H9 (cell line): ENCODE data around the gene HUNK. TPM values are rescaled to one million over a fixed set of nuclear protein-coding genes. Genes with fewer than 3 reads are reported as not detected.

ENCODE experiments used
- DNase-seq: peaks from one replicate; pipeline ENCODE4 v3.0.0-alpha.2; 2017
- H2AFZ ChIP-seq: one replicate; pipeline ENCODE4 v1.6.1; 2013; ENCODE audit warnings: mild to moderate bottlenecking, low read length, control low read depth, moderate library complexity
- H2AK5ac ChIP-seq: 2 replicates; pipeline ENCODE4 v1.6.1; 2013; ENCODE audit warnings: low read length, control low read depth, mixed read lengths; ENCODE audit not compliant: insufficient read length
- H2BK120ac ChIP-seq: one replicate; pipeline ENCODE4 v1.6.1; 2013; ENCODE audit warnings: low read depth, mild to moderate bottlenecking, low read length, control low read depth, inconsistent platforms; ENCODE audit not compliant: poor library complexity, severe bottlenecking
- H2BK12ac ChIP-seq: 2 replicates; pipeline ENCODE4 v1.6.1; 2013; ENCODE audit warnings: low read length, control low read depth, mixed read lengths, low read depth; ENCODE audit not compliant: insufficient read length
- H2BK15ac ChIP-seq: 2 replicates; pipeline ENCODE4 v1.6.1; 2013; ENCODE audit warnings: low read depth, low read length, control low read depth
- H2BK20ac ChIP-seq: one replicate; pipeline ENCODE4 v1.6.1; 2013; ENCODE audit warnings: low read depth, mild to moderate bottlenecking, low read length, control low read depth, inconsistent platforms; ENCODE audit not compliant: poor library complexity, severe bottlenecking
- H2BK5ac ChIP-seq: 2 replicates; pipeline ENCODE4 v1.6.1; 2013; ENCODE audit warnings: low read length, control low read depth, mixed read lengths; ENCODE audit not compliant: insufficient read length
- H3K14ac ChIP-seq: 2 replicates; pipeline ENCODE4 v1.6.1; 2013; ENCODE audit warnings: low read length, control low read depth; ENCODE audit not compliant: insufficient read depth
- H3K18ac ChIP-seq: 2 replicates; pipeline ENCODE4 v1.6.1; 2013; ENCODE audit warnings: low read depth, mild to moderate bottlenecking, mixed read lengths, low read length, control low read depth; ENCODE audit not compliant: insufficient read length
- H3K23ac ChIP-seq: 2 replicates; pipeline ENCODE4 v1.6.1; 2013; ENCODE audit warnings: low read length, control low read depth, mixed read lengths, low read depth; ENCODE audit not compliant: insufficient read length
- H3K23me2 ChIP-seq: 2 replicates; pipeline ENCODE4 v1.6.1; 2013; ENCODE audit warnings: low read depth, mild to moderate bottlenecking, mixed read lengths, low read length, control low read depth; ENCODE audit not compliant: insufficient read length, poor library complexity, severe bottlenecking
- H3K27ac ChIP-seq: 2 replicates; pipeline ENCODE4 v1.5.1; 2013; ENCODE audit warnings: low read length, control low read depth, mixed read lengths, low read depth; ENCODE audit not compliant: insufficient read length
- H3K27me3 ChIP-seq: 2 replicates; pipeline ENCODE4 v1.6.1; 2013; ENCODE audit warnings: low read length, control low read depth, inconsistent platforms; ENCODE audit not compliant: insufficient read depth
- H3K4ac ChIP-seq: 2 replicates; pipeline ENCODE4 v1.6.1; 2013; ENCODE audit warnings: low read depth, mild to moderate bottlenecking, control low read depth, inconsistent platforms, low read length, moderate library complexity
- H3K4me1 ChIP-seq: 2 replicates; pipeline ENCODE4 v1.6.1; 2013; ENCODE audit warnings: low read length, control low read depth, inconsistent platforms; ENCODE audit not compliant: insufficient read depth
- H3K4me2 ChIP-seq: 2 replicates; pipeline ENCODE4 v1.6.1; 2013; ENCODE audit warnings: low read length, control low read depth, mixed read lengths; ENCODE audit not compliant: insufficient read length, insufficient read depth
- H3K56ac ChIP-seq: 2 replicates; pipeline ENCODE4 v1.6.1; 2013; ENCODE audit warnings: low read depth, mild to moderate bottlenecking, mixed read lengths, low read length, control low read depth; ENCODE audit not compliant: insufficient read length
- H3K79me1 ChIP-seq: 2 replicates; pipeline ENCODE4 v1.6.1; 2013; ENCODE audit warnings: low read depth, mild to moderate bottlenecking, moderate library complexity, low read length, control low read depth, inconsistent platforms; ENCODE audit not compliant: insufficient read depth, poor library complexity, severe bottlenecking
- H3K79me2 ChIP-seq: 2 replicates; pipeline ENCODE4 v1.6.1; 2013; ENCODE audit warnings: low read length, control low read depth, inconsistent platforms; ENCODE audit not compliant: insufficient read depth
- H3K9ac ChIP-seq: 2 replicates; pipeline ENCODE4 v1.6.1; 2013; ENCODE audit warnings: low read length, control low read depth, mixed read lengths; ENCODE audit not compliant: insufficient read length; ENCODE audit errors: extremely low read depth
- H3K9me3 ChIP-seq: one replicate; pipeline ENCODE4 v1.6.1; 2013; ENCODE audit warnings: low read depth, low read length, inconsistent platforms; ENCODE audit not compliant: control insufficient read depth
- H3T11ph ChIP-seq: one replicate; pipeline ENCODE4 v1.6.1; 2013; ENCODE audit warnings: mild to moderate bottlenecking, low read length, control low read depth, inconsistent platforms
- H4K20me1 ChIP-seq: one replicate; pipeline ENCODE4 v1.6.1; 2013; ENCODE audit not compliant: control insufficient read depth, insufficient read length, insufficient read depth
- H4K5ac ChIP-seq: 2 replicates; pipeline ENCODE4 v1.6.1; 2013; ENCODE audit warnings: low read depth, mild to moderate bottlenecking, mixed read lengths, low read length, control low read depth; ENCODE audit not compliant: insufficient read length
- H4K8ac ChIP-seq: replicated peaks from 2 replicates; pipeline ENCODE4 v1.6.1; 2013; ENCODE audit warnings: low read length, control low read depth, mixed read lengths, low read depth; ENCODE audit not compliant: insufficient read length
- H4K91ac ChIP-seq: 2 replicates; pipeline ENCODE4 v1.6.1; 2013; ENCODE audit warnings: low read depth, mild to moderate bottlenecking, moderate library complexity, mixed read lengths, low read length, control low read depth; ENCODE audit not compliant: insufficient read length
- H3K27ac Mint-ChIP-seq, 3 experiments: 2 replicates in 2 of 3; 3 replicates in 1 of 3; pipeline ENCODE4 v1.8.0; 2020 to 2021; ENCODE audit warnings: mixed read lengths in 3 of 3, mild to moderate bottlenecking in 1 of 3, moderate library complexity in 1 of 3
- H3K27me3 Mint-ChIP-seq: 2 replicates; pipeline ENCODE4 v1.8.0; 2021; ENCODE audit warnings: low read depth, mild to moderate bottlenecking, moderate library complexity, mixed read lengths
- H3K36me3 Mint-ChIP-seq, 3 experiments: 2 replicates in 2 of 3; 3 replicates in 1 of 3; pipeline ENCODE4 v1.8.0; 2020 to 2021; ENCODE audit warnings: low read depth in 3 of 3, mixed read lengths in 3 of 3; ENCODE audit not compliant: insufficient read depth in 1 of 3
- H3K4me1 Mint-ChIP-seq, 2 experiments: 2 replicates each; pipeline ENCODE4 v1.8.0; 2020; ENCODE audit warnings: mixed read lengths in 2 of 2
- H3K4me3 Mint-ChIP-seq, 2 experiments: 2 replicates in 1 of 2; 3 replicates in 1 of 2; pipeline ENCODE4 v1.8.0; 2020 to 2021; ENCODE audit warnings: mild to moderate bottlenecking in 2 of 2, mixed read lengths in 2 of 2, moderate library complexity in 1 of 2
- H3K9me3 Mint-ChIP-seq, 2 experiments: 2 replicates in 1 of 2; 3 replicates in 1 of 2; pipeline ENCODE4 v1.8.0; 2020; ENCODE audit warnings: mild to moderate bottlenecking in 2 of 2, mixed read lengths in 2 of 2, moderate library complexity in 1 of 2
- WGBS: extraction: QIAGEN DNeasy Blood & Tissue Kit; methylation state at CpG from one replicate; pipeline ENCODE4 v1.1.7; 2013; ENCODE audit warnings: missing lambda C conversion rate, low lambda C conversion rate, mixed read lengths; ENCODE audit not compliant: insufficient read length; ENCODE audit errors: extremely low coverage; 5-methylcytosine and 5-hydroxymethylcytosine counted together
- total RNA-seq: library from RNA; stranded (reverse); gene quantifications from 2 replicates; pipeline ENCODE4 v1.2.1, GENCODE V29; 2021
- TF ChIP-seq, protein P1 (sequence below): fragments of 200-600 bp; sonication (generic); conservative IDR thresholded peaks from 3 replicates; pipeline ENCODE4 v1.8.0; 2021; ENCODE audit warnings: antibody characterized with exemption, mild to moderate bottlenecking

HUNK gene
- total RNA-seq, 1 experiment from 2014 or later: 5.8 TPM

DNA sequence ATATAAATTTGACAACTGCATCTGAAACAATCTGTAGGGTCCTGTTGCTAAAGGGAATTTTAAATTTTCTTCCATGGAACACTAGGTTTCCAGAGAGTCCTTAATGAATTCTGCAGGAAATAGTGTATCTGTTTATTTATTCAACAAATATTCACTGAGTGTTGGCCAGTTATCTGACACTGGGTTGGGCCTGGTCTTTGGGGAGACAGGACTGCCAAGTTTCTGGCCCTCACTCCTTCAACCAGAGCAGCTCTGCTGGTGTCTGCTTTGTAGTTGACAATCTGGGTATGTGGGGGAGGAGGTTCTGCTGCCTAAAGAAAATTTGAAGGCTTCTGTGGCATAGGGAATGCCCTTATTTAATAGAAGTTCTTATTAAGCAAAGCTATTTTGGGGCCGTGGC is 26.1 kb upstream of the HUNK start:
- DNase-seq: no peak
- H4K91ac ChIP-seq: no peak overlapping the region
- Mint-ChIP-seq H3K4me3 (no peak overlapping the region), H3K27ac (no peak overlapping the region), H3K9me3 (peaks cover 2 to 3% of the 10 kb centered on the region in 2 experiments; a peak in 2 of 5 replicates), H3K36me3 (no peaks in the 10 kb centered on the region), H3K4me1 (peaks cover 10 to 11% of the 10 kb centered on the region in 2 experiments), H3K27me3 (no peaks in the 10 kb centered on the region; the same call in 1 of the 2 replicates)
- H4K5ac ChIP-seq: no peak overlapping the region
- H3K79me1 ChIP-seq: no peaks in the 10 kb centered on the region
- H3K27me3 ChIP-seq: no peaks in the 10 kb centered on the region
- H3T11ph ChIP-seq: no peak overlapping the region
- no CpG with 5 or more reads among the region's 1 CpG for WGBS
- H2AK5ac ChIP-seq: no peak overlapping the region
- no peak overlapping the region for H3K18ac ChIP-seq
- H3K9me3 ChIP-seq: no peaks in the 10 kb centered on the region
- H3K4me2 ChIP-seq: no peak overlapping the region
- no peak overlapping the region for H3K56ac ChIP-seq
- no peaks in the 10 kb centered on the region for H4K20me1 ChIP-seq
- H3K79me2 ChIP-seq: no peaks in the 10 kb centered on the region
- no peak overlapping the region for H3K23ac ChIP-seq
- H3K27ac ChIP-seq: no peak overlapping the region
- H2BK12ac ChIP-seq: no peak overlapping the region
- H3K4me1 ChIP-seq: peaks cover 5% of the 10 kb centered on the region
- H4K8ac ChIP-seq: no peak overlapping the region
- H2BK15ac ChIP-seq: no peak overlapping the region
- H3K4ac ChIP-seq: no peak overlapping the region
- H3K23me2 ChIP-seq: no peaks in the 10 kb centered on the region
- TF ChIP-seq, protein P1, sequence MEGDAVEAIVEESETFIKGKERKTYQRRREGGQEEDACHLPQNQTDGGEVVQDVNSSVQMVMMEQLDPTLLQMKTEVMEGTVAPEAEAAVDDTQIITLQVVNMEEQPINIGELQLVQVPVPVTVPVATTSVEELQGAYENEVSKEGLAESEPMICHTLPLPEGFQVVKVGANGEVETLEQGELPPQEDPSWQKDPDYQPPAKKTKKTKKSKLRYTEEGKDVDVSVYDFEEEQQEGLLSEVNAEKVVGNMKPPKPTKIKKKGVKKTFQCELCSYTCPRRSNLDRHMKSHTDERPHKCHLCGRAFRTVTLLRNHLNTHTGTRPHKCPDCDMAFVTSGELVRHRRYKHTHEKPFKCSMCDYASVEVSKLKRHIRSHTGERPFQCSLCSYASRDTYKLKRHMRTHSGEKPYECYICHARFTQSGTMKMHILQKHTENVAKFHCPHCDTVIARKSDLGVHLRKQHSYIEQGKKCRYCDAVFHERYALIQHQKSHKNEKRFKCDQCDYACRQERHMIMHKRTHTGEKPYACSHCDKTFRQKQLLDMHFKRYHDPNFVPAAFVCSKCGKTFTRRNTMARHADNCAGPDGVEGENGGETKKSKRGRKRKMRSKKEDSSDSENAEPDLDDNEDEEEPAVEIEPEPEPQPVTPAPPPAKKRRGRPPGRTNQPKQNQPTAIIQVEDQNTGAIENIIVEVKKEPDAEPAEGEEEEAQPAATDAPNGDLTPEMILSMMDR: no peak
- H3K9ac ChIP-seq: no peak overlapping the region
- no peak overlapping the region for H2BK20ac ChIP-seq
- H2BK5ac ChIP-seq: no peak overlapping the region
- H2AFZ ChIP-seq: no peak overlapping the region
- H2BK120ac ChIP-seq: no peak overlapping the region
- H3K14ac ChIP-seq: no peak overlapping the region
